Body of pancreas (tissue), 4 donors: ENCODE measurements around the gene SLC9A8. TPM values are rescaled to one million over a fixed set of nuclear protein-coding genes. Genes with fewer than 3 reads are reported as not detected.

Experiments used
- ATAC-seq: fragments of 150-250 bp; one replicate; pipeline ENCODE4 v1.9.1; 2016
- DNase-seq, 4 donors: peaks; one replicate each; pipeline ENCODE4 v3.0.0-alpha.2; 2019
- H3K27ac ChIP-seq, 4 donors: fragments of 200-600 bp; sonication (generic); 1 replicate in 3 of 4; 2 replicates in 1 of 4; pipeline versions ENCODE4 v1.5.1 to v1.6.1; 2016 to 2019; ENCODE audit warnings: mild to moderate bottlenecking in 1 of 4, mixed read lengths in 1 of 4, moderate library complexity in 1 of 4
- H3K27me3 ChIP-seq, 2 donors: fragments of 200-600 bp; sonication (generic); one replicate each; pipeline ENCODE4 v1.6.0; 2016; ENCODE audit warnings: mild to moderate bottlenecking in 1 of 2
- H3K36me3 ChIP-seq, 2 donors: fragments of 200-600 bp; sonication (generic); replicated peaks in 1 of 2; 2 replicates each; pipeline ENCODE4 v1.5.1; 2016; ENCODE audit warnings: low read depth in 2 of 2; ENCODE audit not compliant: insufficient read depth in 1 of 2
- H3K4me1 ChIP-seq: fragments of 200-600 bp; sonication (generic); one replicate; pipeline ENCODE4 v1.6.0; 2016
- H3K4me3 ChIP-seq, 2 donors: fragments of 200-600 bp; sonication (generic); 1 replicate in 1 of 2; 2 replicates in 1 of 2; pipeline ENCODE4 v1.5.1; 2016 to 2019
- H3K9me3 ChIP-seq, 3 donors: fragments of 200-600 bp; sonication (generic); 1 replicate in 2 of 3; 2 replicates in 1 of 3; pipeline ENCODE4 v1.5.1; 2016
- CTCF ChIP-seq, 7 experiments: fragments of 450-650 bp in 4 of 7; fragments of 200-600 bp in 3 of 7; sonication (generic) in 3 of 7; IDR thresholded peaks; one replicate each; pipeline ENCODE4 v1.5.1; 2016 to 2019; ENCODE audit warnings: antibody characterized with exemption in 7 of 7
- POLR2A ChIP-seq, 3 donors: fragments of 450-650 bp; IDR thresholded peaks; one replicate each; pipeline ENCODE4 v1.6.1; 2016; ENCODE audit warnings: antibody characterized with exemption in 3 of 3, mild to moderate bottlenecking in 2 of 3
- WGBS, 2 donors: methylation state at CpG; one replicate each; pipeline ENCODE4 v1.1.5; 2017; 5-methylcytosine and 5-hydroxymethylcytosine counted together
- intact Hi-C: fragments of 100-400 bp; cut with DNase I; formaldehyde crosslinking; loops from one replicate; pipeline ENCODE4 v1.15.1; 2023
- total RNA-seq, 2 donors: library from RNA; depleted of rRNA; stranded (reverse); fragments of >200 nt; gene quantifications; one replicate each; pipeline ENCODE4 v1.1.0, GENCODE V29; 2016

Gene SLC9A8
- total RNA-seq, 2 donors from 2014 or later = 5.9 to 11.2 TPM

GRCh38 chr20:49833483-49833882 lies 20.9 kb downstream of the SLC9A8 start:
- TF ChIP-seq CTCF (IDR thresholded peaks at IDR 0.05) = no peak
- no peak for TF ChIP-seq POLR2A (IDR thresholded peaks at IDR 0.05)
- Histone ChIP-seq H3K27me3 (no peaks in the 10 kb centered on the region), H3K4me1 (no peaks in the 10 kb centered on the region), H3K9me3 (no peaks in the 10 kb centered on the region), H3K27ac (no peak overlapping the region), H3K36me3 (peaks cover 0 to 2% of the 10 kb centered on the region in 2 donors), H3K4me3 (no peak overlapping the region)
- ATAC-seq = no peak
- 90 to 96% methylated on average over 4 of the region's 4 CpGs for WGBS, 2 donors
- intact Hi-C loops = no loop called here
- DNase-seq = no peak

- H3K27ac ChIP-seq = no peak overlapping the region
- no peaks in the 10 kb centered on the region for H3K27me3 ChIP-seq
- no peak overlapping the region for H3K4me3 ChIP-seq
- intact Hi-C loops = no loop called here
- H3K9me3 ChIP-seq = no peaks in the 10 kb centered on the region
- no peaks in the 10 kb centered on the region for H3K4me1 ChIP-seq
- TF ChIP-seq POLR2A (IDR thresholded peaks at IDR 0.05) (no peak), CTCF (IDR thresholded peaks at IDR 0.05) (no peak)
- ATAC-seq = no peak
- no peaks in the 10 kb centered on the region for H3K36me3 ChIP-seq
- 90 to 96% methylated on average over 4 of the region's 4 CpGs for WGBS, 2 donors
- no peak for DNase-seq
Measured at GRCh38 chr20:49835031-49835430, 22.4 kb downstream of the SLC9A8 start.

GRCh38 chr20:49838546-49838945 lies 25.9 kb downstream of the SLC9A8 start:
- 68 to 74% methylated on average over 8 of the region's 8 CpGs for WGBS, 2 donors
- TF ChIP-seq POLR2A (IDR thresholded peaks at IDR 0.05) (no peak), CTCF (IDR thresholded peaks at IDR 0.05) (no peak)
- Histone ChIP-seq H3K4me3 (no peak overlapping the region), H3K36me3 (no peaks in the 10 kb centered on the region), H3K9me3 (no peaks in the 10 kb centered on the region), H3K27me3 (no peaks in the 10 kb centered on the region), H3K27ac (no peak overlapping the region), H3K4me1 (no peaks in the 10 kb centered on the region)
- DNase-seq (no peak), ATAC-seq (no peak)
- intact Hi-C loops = no loop called here

GRCh38 chr20:49843139-49843538 lies 30.5 kb downstream of the SLC9A8 start:
- Histone ChIP-seq H3K36me3 (no peaks in the 10 kb centered on the region), H3K4me1 (no peaks in the 10 kb centered on the region), H3K4me3 (no peak overlapping the region), H3K27me3 (no peaks in the 10 kb centered on the region), H3K27ac (no peak overlapping the region), H3K9me3 (no peaks in the 10 kb centered on the region)
- no peak for TF ChIP-seq POLR2A (IDR thresholded peaks at IDR 0.05)
- TF ChIP-seq CTCF (IDR thresholded peaks at IDR 0.05) = no peak
- WGBS, 2 donors = 63 to 79% methylated on average over 3 of the region's 3 CpGs
- DNase-seq (no peak), ATAC-seq (no peak)
- intact Hi-C loops = loop anchor here (10.0 kb wide), 1 partner anchor 228 kb away; no protein-coding TSS in a partner anchor

- no peaks in the 10 kb centered on the region for H3K4me1 ChIP-seq
- DNase-seq (no peak), ATAC-seq (no peak)
- no peaks in the 10 kb centered on the region for H3K9me3 ChIP-seq
- TF ChIP-seq POLR2A (IDR thresholded peaks at IDR 0.05) (no peak), CTCF (IDR thresholded peaks at IDR 0.05) (no peak)
- no peaks in the 10 kb centered on the region for H3K27me3 ChIP-seq
- H3K27ac ChIP-seq = no peak overlapping the region
- intact Hi-C loops = loop anchor here (10.0 kb wide), 1 partner anchor 229 kb away; no protein-coding TSS in a partner anchor
- WGBS, 2 donors = 58 to 75% methylated on average over 4 of the region's 4 CpGs
- H3K4me3 ChIP-seq = no peak overlapping the region
- H3K36me3 ChIP-seq = peaks cover 0 to 2% of the 10 kb centered on the region in 2 donors
Measured at GRCh38 chr20:49843770-49844380, 31.2 kb downstream of the SLC9A8 start.
